GM19099 (cell line): ENCODE data around the gene TBX4.

Experiments used
- POLR2A ChIP-seq: IDR thresholded peaks from 3 replicates; pipeline ENCODE4 v1.6.1; 2011; ENCODE audit warnings: low read depth; ENCODE audit not compliant: insufficient read length; ENCODE audit errors: extremely low read depth

TBX4 gene

DNA sequence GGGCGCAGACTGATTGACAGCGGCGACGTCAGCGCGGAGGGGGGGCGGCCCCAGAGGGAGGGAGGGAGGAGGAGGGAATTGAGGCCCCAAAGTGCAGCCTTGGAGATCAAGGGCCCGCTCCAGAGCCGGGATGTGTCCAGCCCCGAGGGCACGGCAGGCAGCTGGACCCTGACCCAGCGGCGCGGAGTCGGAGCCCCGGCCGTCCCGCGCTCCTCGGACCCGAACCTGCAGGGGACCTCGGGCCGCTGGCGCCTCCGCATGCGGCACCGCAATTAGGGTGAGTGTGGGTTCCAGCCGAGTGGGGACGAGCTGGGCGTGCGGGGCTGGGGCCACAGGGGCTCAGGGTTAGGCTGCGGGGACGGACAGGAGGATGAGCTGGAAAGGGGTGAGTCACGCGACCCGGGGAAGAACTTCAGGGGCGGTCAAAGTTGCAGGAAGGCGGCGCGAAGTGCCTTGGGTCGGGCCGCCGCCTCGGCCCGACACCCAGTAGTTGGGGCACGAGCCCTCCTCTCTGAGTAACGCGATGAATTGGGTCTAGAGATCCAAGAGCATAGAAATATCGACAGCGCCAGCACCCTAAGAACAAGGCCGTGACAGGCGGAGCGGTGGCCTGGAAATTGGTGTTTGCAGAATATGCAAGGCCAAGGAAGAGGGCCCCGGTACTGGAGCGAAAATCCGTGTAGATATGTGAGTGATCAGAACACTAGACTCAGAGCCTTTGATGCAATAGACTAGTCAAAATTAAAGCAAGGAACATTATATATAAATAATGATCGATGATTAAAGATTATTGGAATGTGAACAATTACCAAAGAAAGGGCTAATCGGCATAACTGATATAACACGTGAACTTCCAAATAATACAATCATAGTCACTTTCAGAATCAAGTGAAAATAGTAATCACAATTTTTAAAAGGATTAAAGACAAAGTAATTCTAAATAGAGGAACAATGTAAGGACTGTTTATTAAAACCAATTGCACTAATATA is at the start of gene TBX4:
Gene TBX4, plus strand, starts transcription at position 122 of the 990 bp plus-strand sequence. CDS start 4,069 bp downstream, outside the sequence.
- no peak for TF ChIP-seq POLR2A

DNA sequence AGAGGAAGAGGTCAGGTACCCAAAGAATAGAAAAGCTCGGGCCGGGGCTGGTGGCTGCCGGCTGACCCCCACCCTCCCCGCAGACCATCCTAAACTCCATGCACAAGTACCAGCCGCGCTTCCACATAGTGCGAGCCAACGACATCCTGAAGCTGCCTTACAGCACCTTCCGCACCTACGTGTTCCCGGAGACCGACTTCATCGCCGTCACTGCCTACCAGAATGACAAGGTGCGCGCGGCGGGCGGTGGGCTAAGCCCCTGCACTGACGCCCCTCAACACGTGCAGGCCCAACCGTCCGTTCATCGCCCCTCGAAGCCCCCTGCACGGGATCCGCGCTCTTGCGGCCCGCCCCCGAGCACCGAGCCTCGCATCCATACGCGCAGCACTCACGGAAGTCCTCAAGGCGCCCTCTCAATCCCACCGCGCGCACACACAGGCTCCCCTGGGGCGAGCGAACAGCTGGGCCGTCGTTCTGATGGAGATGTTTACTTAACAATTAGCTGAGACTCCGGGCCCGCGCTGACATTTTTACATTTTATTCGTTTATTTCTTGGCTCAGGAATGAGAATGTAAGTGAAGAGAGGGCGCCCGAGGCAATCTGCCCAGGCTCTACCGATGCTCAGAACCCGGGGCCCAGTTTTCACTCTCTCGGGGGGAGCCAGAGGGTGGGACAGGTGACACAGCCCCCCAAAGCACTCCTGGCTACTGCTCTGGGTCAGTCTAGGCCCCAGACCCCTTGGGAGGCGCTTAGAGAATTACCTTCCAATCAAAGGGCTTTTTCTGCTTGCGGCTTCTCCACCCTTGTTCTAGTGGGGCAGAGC is 49.0 kb upstream of the TBX4 start:
- TF ChIP-seq POLR2A = no peak

DNA sequence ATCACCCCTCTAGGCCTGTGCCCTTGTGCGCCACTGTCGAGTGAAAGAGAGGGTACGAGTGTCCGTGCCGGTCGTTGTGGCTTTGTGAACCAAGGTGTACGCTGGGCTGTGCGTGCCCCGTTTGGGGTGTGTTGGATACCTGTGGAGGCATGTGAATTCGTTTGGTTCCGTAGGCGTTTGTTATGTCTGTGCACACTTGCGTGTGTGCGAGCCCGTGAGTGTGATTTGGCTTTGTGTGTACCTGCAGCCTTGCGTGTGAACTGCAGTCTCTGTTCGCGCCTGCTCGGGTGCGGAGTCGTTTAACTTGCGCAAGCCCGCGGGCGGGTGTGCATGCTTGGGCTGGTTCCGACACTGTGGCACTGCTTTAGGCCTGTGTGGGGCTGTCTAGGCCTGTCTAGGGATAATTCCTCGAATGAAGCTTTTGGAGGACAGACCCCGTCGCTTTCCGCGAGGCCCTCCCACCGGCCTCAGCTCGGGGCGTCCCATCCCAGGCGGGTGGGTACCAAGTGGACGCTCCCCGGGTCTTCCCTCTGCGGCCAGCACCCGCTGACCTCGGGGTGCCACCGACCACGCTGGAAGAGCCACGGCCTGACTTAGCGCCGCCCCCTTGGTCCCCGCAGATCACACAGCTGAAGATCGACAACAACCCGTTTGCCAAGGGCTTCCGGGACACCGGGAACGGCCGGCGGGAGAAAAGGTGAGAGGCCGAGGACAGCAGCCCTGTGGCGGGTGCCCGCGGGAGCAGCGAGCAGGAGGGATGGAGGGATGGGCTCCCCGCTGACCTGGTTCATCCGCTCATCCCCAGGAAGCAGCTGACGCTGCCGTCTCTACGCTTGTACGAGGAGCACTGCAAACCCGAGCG is 48.2 kb upstream of the TBX4 start:
- no peak for TF ChIP-seq POLR2A

DNA sequence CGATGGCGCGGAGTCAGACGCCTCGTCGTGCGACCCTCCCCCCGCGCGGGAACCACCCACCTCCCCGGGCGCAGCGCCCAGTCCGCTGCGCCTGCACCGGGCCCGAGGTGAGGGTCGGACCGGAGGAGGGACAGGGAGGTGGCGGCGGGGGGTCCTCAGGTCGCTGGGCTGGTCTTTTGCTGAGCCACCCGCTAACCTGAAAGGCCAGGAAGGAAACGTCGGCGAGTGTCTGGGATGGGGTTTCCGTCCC is 47.6 kb upstream of the TBX4 start:
- no peak for TF ChIP-seq POLR2A

DNA sequence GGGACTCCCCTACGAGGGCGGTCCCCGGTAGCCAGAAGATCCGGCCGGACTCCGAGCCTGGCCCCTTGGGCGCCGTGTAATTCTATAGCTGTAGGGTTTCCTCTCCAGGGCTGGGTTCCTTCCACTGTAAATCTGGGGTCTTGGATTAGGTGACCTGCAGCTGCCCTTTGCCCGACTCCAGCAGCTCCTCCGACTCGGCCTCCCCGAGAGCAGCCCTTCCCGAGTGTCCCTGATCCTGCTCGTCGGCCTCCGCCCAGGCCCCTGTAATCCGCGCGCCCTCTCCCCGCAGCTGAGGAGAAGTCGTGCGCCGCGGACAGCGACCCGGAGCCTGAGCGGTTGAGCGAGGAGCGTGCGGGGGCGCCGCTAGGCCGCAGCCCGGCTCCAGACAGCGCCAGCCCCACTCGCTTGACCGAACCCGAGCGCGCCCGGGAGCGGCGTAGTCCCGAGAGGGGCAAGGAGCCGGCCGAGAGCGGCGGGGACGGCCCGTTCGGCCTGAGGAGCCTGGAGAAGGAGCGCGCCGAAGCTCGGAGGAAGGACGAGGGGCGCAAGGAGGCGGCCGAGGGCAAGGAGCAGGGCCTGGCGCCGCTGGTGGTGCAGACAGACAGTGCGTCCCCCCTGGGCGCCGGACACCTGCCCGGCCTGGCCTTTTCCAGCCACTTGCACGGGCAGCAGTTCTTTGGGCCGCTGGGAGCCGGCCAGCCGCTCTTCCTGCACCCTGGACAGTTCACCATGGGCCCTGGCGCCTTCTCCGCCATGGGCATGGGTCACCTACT is 47.1 kb upstream of the TBX4 start:
- TF ChIP-seq POLR2A = no peak

DNA sequence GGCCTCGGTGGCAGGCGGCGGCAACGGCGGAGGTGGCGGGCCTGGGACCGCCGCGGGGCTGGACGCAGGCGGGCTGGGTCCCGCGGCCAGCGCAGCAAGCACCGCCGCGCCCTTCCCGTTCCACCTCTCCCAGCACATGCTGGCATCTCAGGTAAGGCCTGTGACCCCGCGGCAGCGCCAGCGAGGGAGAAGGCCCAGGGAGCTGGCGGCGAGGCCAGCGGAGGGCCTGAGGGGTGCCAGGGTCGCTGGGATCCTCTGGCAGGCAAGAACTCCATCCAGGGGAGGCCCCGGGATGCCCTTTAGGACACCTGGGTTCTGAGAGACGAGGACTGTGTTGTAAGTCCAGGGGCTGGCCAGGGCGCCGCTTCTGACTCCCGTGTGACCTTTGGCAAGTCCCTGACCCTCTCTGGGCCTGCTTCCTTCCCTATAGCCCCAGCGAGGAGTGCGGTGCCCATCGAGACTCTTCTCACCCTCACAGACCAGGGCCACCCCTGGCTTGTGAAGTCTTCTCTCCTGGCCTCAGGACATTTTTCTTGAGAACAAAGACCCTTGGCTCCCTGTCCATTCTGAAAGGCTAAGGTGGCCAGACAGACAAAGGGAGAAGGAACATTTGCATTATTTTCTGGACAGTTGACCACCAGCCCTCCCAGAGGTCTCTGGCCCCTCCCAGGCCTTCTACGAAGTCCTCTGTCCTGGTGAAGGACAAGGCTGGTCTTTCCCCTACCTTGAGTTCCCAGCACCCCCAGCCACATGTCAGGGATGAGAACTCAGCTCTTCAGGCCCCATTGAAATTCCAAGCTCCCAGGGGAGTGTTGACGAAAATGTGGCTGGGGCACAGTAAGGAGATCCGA is 46.3 kb upstream of the TBX4 start:
- no peak for TF ChIP-seq POLR2A

DNA sequence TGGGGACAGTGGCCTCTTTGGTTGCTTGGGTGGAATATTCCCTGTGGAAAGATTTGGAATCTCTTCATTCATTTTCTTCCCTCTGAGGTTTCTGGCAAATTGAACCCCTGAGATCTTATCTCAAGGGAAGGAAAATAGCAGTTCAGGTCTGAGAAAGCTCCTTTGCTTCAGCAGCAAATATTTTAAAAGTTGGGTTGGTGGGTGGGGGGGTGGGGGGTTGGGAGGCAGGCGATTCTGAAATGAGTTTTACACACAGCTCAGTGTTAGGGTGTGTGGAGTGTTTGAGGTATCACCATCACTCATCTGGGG is 45.7 kb upstream of the TBX4 start:
- no peak for TF ChIP-seq POLR2A

DNA sequence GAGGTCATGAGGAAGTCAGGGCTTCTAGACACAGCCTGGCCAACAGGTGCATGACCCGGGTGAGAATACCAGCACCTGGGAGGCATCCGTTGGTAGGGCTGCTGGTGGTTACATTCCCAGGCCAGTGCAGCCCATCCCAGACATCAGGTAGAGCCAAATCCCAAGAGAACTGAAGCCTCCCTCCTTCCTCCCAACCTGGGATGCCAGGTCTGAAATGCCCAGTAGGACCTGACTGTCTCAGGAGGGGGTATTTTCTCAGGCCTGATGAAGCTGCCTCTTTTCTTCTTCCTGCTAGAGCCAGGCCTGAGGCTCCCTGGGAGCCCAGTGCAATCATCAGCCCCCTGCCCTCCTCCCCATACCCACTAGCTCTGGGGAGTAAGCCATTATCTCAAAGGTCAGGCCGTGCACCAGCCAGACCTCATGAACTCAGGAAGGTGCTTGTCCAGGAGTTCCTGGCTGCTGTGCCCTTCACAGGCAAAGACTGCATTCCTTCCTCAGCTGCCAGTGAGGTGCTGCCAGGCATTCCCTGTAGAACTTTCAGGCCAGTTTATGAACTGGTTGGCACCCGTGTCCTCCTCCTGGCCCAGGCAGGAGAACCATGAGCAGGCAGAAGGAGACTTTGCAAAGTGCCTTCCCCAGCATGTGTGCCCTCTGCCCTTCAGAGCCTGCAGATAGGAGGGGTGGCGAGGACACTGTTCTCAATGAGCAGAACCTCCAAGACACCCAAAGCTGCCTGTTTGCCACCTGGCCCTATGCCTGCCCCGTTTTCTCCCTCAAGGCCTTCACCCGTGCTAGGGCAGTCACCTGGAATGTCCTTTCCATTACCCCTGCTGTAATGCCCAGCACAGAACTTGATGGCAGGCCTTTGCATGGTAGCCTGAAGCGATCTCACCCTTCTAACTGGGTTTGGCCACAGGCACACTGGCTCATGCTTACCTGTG is 45.0 kb upstream of the TBX4 start:
- no peak for TF ChIP-seq POLR2A

DNA sequence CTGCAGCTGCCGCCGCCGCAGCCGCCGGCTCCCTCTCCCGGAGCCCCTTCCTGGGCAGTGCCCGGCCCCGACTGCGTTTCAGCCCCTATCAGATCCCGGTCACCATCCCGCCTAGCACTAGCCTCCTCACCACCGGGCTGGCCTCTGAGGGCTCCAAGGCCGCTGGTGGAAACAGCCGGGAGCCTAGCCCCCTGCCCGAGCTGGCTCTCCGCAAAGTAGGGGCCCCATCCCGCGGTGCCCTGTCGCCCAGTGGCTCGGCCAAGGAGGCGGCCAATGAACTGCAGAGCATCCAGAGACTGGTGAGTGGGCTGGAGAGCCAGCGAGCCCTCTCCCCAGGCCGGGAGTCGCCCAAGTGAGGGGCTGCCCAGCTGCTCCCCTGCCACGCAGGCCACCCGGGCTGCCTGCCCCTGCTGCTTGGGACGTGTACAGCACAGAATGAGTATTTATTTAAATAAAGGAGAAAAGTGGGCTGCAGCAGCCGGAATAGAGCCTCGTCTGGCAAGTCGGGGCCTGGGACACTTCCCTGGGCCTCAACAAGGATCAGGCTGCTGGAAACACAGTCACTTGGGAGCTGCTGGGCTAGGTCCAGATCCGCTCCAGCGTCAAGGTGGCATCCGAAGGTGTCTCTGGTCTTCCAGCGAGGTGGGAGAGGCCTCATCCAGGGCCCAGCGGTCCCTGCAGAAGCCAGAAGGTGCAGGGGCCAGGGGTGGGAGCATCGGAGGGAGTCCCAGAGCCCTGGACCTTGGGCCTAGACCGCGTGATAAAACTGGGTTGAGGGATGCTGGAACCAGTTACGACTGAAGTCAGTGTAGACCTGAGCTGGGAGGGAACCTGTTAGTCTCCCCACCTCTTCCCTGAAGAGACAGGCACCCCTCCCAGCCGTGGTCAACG is 43.8 kb upstream of the TBX4 start:
- TF ChIP-seq POLR2A = no peak

DNA sequence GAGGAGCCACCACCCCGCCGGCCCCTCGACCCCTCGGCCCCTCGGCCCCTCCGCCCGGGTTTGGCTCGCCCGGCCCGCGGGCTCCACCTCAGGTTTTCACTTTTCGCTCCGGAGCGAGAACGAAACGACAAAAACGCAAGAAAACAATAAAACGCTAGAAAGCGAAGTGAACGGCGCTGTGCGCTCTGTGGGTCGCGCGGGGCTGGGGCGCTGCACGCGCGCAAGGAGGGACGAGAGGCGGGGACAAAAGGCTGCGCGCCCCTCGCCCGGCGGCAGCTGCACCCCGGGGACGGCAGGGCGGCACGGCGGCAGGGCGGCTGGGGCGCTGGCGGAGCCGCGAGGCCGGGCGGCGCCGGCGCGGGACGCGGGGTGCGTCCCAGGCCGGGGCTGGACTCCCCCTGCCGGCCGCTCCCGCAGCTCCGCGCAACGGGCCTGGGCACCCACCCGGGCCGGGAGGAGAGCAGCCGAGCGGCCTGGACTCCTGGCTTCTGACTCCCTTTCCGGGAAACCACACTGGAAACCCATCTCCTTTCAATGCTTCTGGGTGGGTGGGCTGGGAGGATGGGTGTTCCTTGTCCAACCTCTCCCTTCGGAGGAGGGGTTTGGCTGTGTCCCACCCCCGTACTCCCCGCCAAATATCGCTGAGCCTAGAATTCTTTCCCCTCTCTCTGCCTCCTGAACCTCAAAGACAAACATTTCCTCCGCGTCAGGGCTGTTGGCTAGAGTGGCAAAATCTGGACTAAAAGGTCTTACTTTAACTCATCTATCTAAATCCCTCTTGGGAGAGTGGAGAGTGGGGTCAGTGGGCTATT is 42.7 kb upstream of the TBX4 start:
- TF ChIP-seq POLR2A = no peak
